GM23338 (cell line): Measurements from ENCODE around the gene SPDYA. TPM values are rescaled to one million over a fixed set of nuclear protein-coding genes. Genes with fewer than 3 reads are reported as not detected.
A peak's percentile ranks its signal among the peaks of the same experiment; 100 is the strongest.

ENCODE experiments used
- ATAC-seq: fragments of 200-7000 bp; cut with Tn5 transposase; 3 replicates; pipeline ENCODE4 v1.9.1; 2020
- DNase-seq: peaks from one replicate; pipeline ENCODE4 v3.0.0-alpha.2; 2015; ENCODE audit warnings: low spot score
- H2AFZ ChIP-seq: fragments of 200-600 bp; sonication (generic); 2 replicates; pipeline ENCODE4 v1.8.0; 2016; ENCODE audit warnings: antibody characterized with exemption, mild to moderate bottlenecking, moderate library complexity
- H3F3A ChIP-seq: fragments of 200-600 bp; sonication (generic); replicated peaks from 2 replicates; pipeline ENCODE4 v1.8.0; 2017; ENCODE audit warnings: antibody characterized with exemption, mixed run types, low read depth
- H3K27ac ChIP-seq: fragments of 200-600 bp; sonication (generic); 2 replicates; pipeline ENCODE4 v1.6.1; 2016; ENCODE audit warnings: low read depth
- H3K27me3 ChIP-seq: fragments of 200-600 bp; sonication (generic); 2 replicates; pipeline ENCODE4 v1.8.0; 2016; ENCODE audit warnings: mild to moderate bottlenecking, mixed run types, moderate library complexity; ENCODE audit not compliant: insufficient read depth
- H3K36me3 ChIP-seq: fragments of 200-600 bp; sonication (generic); 2 replicates; pipeline ENCODE4 v1.8.0; 2016; ENCODE audit warnings: mild to moderate bottlenecking; ENCODE audit not compliant: insufficient read depth
- H3K4me1 ChIP-seq: fragments of 200-600 bp; sonication (generic); 2 replicates; pipeline ENCODE4 v1.8.0; 2016; ENCODE audit warnings: mild to moderate bottlenecking, moderate library complexity; ENCODE audit not compliant: insufficient read depth
- H3K4me2 ChIP-seq: fragments of 200-600 bp; sonication (generic); 2 replicates; pipeline ENCODE4 v1.7.1; 2017; ENCODE audit warnings: mixed run types
- H3K4me3 ChIP-seq: fragments of 200-600 bp; sonication (generic); 2 replicates; pipeline ENCODE4 v1.6.1; 2016; ENCODE audit warnings: mixed run types
- H3K79me2 ChIP-seq: fragments of 200-600 bp; sonication (generic); replicated peaks from 2 replicates; pipeline ENCODE4 v1.8.0; 2017; ENCODE audit warnings: mild to moderate bottlenecking; ENCODE audit not compliant: insufficient read depth
- H3K9me2 ChIP-seq: fragments of 200-600 bp; sonication (generic); 2 replicates; pipeline ENCODE4 v1.8.0; 2017; ENCODE audit not compliant: insufficient read depth
- H4K20me1 ChIP-seq: fragments of 200-600 bp; sonication (generic); replicated peaks from 2 replicates; pipeline ENCODE4 v1.8.0; 2017; ENCODE audit warnings: mild to moderate bottlenecking; ENCODE audit not compliant: insufficient read depth
- H3K27ac Mint-ChIP-seq: 2 replicates; pipeline ENCODE4 v1.8.0; 2020; ENCODE audit warnings: inconsistent platforms, mild to moderate bottlenecking, moderate library complexity, mixed read lengths
- H3K27me3 Mint-ChIP-seq: 3 replicates; pipeline ENCODE4 v1.8.0; 2022; ENCODE audit warnings: low read depth, mild to moderate bottlenecking, moderate library complexity, mixed read lengths, inconsistent platforms; ENCODE audit not compliant: insufficient read depth, poor library complexity
- H3K36me3 Mint-ChIP-seq: 3 replicates; pipeline ENCODE4 v1.8.0; 2021; ENCODE audit warnings: low read depth, mild to moderate bottlenecking, inconsistent platforms, moderate library complexity, mixed read lengths
- H3K4me1 Mint-ChIP-seq: 3 replicates; pipeline ENCODE4 v1.8.0; 2020; ENCODE audit warnings: mild to moderate bottlenecking, inconsistent platforms, mixed read lengths
- H3K4me3 Mint-ChIP-seq: 3 replicates; pipeline ENCODE4 v1.8.0; 2021; ENCODE audit warnings: moderate library complexity, mild to moderate bottlenecking, inconsistent platforms, mixed read lengths
- H3K9me3 Mint-ChIP-seq: 3 replicates; pipeline ENCODE4 v1.8.0; 2020; ENCODE audit warnings: moderate library complexity, mild to moderate bottlenecking, inconsistent platforms, mixed read lengths
- CREB1 ChIP-seq: fragments of 250-450 bp; sonication (Bioruptor Pico); IDR thresholded peaks from 2 replicates; pipeline ENCODE4 v1.5.0; 2020; ENCODE audit warnings: low read depth, mild to moderate bottlenecking, moderate library complexity
- CTCF ChIP-seq, 2 experiments: fragments of 200-600 bp in 1 of 2; sonication (generic) in 1 of 2; conservative IDR thresholded peaks; 2 replicates each; pipeline versions ENCODE4 v1.5.1 to v1.6.1; 2016 to 2017; ENCODE audit warnings: antibody characterized with exemption in 2 of 2, low read depth in 2 of 2, mild to moderate bottlenecking in 2 of 2, moderate library complexity in 1 of 2
- ETS1 ChIP-seq: IDR thresholded peaks from 2 replicates; pipeline ENCODE4 v1.6.1; 2016; ENCODE audit warnings: antibody characterized with exemption
- EZH2 ChIP-seq: fragments of 200-600 bp; sonication (generic); IDR thresholded peaks from one replicate; pipeline ENCODE4 v1.8.0; 2017; ENCODE audit warnings: antibody characterized with exemption, mild to moderate bottlenecking, low read depth; ENCODE audit not compliant: unreplicated experiment
- EZH2phosphoT487 ChIP-seq: fragments of 200-600 bp; sonication (generic); IDR thresholded peaks from one replicate; pipeline ENCODE4 v1.8.1; 2018; ENCODE audit warnings: antibody characterized with exemption; ENCODE audit not compliant: unreplicated experiment
- JUNB ChIP-seq: IDR thresholded peaks from one replicate; pipeline ENCODE4 v1.6.1; 2016; ENCODE audit warnings: antibody characterized with exemption; ENCODE audit not compliant: unreplicated experiment
- NANOG ChIP-seq: IDR thresholded peaks from 2 replicates; pipeline ENCODE4 v1.6.1; 2016; ENCODE audit warnings: antibody characterized with exemption, borderline replicate concordance
- POLR2AphosphoS5 ChIP-seq: IDR thresholded peaks from 2 replicates; pipeline ENCODE4 v1.6.1; 2016; ENCODE audit warnings: antibody characterized with exemption, low read depth
- REST ChIP-seq: IDR thresholded peaks from one replicate; pipeline ENCODE4 v1.6.1; 2018; ENCODE audit warnings: antibody characterized with exemption; ENCODE audit not compliant: unreplicated experiment
- STAT1 ChIP-seq: IDR thresholded peaks from one replicate; pipeline ENCODE4 v1.6.1; 2016; ENCODE audit warnings: antibody characterized with exemption; ENCODE audit not compliant: unreplicated experiment
- ZNF114 ChIP-seq: fragments of 250-450 bp; sonication (Bioruptor Pico); IDR thresholded peaks from 2 replicates; pipeline ENCODE4 v1.5.0; 2020; ENCODE audit warnings: mild to moderate bottlenecking, moderate library complexity
- ZNF331 ChIP-seq: fragments of 250-450 bp; sonication (Bioruptor Pico); IDR thresholded peaks from 2 replicates; pipeline ENCODE4 v1.5.0; 2020; ENCODE audit warnings: low read depth, mild to moderate bottlenecking, moderate library complexity
- ZNF462 ChIP-seq: fragments of 250-450 bp; sonication (Bioruptor Pico); IDR thresholded peaks from 2 replicates; pipeline ENCODE4 v1.5.0; 2020; ENCODE audit warnings: mild to moderate bottlenecking, moderate library complexity
- polyA plus RNA-seq: library from polyadenylated mRNA; unstranded; fragments of >200 nt; fragmentation: Nextera tagmentation; extraction: Ambion mirVana; gene quantifications from 2 replicates; pipeline ENCODE4 v1.2.1, GENCODE V29; 2016
- total RNA-seq: library from RNA; depleted of rRNA; stranded (reverse); fragments of >200 nt; shearing (Covaris generic); gene quantifications from 2 replicates; pipeline ENCODE4 v1.2.3, GENCODE V29; 2014

Gene SPDYA
- total and polyA plus RNA-seq, 2 experiments from 2014 or later = 0.42 to 4.0 TPM

- Mint-ChIP-seq H3K4me3 (no peak overlapping the region), H3K9me3 (no peaks in the 10 kb centered on the region), H3K36me3 (peaks cover 5% of the 10 kb centered on the region; the same call in 1 of the 3 replicates), H3K27me3 (peaks cover 12% of the 10 kb centered on the region), H3K4me1 (peaks cover 8% of the 10 kb centered on the region), H3K27ac (no peak overlapping the region)
- Histone ChIP-seq H3K4me3 (no peak overlapping the region), H3K9me2 (no peaks in the 10 kb centered on the region), H3K4me2 (no peak overlapping the region), H3K27me3 (no peaks in the 10 kb centered on the region), H3F3A (no peaks in the 10 kb centered on the region), H3K36me3 (no peaks in the 10 kb centered on the region), H4K20me1 (peaks cover 3% of the 10 kb centered on the region; the same call in 1 of the 2 replicates), H2AFZ (peak overlapping the region; percentile 95), H3K4me1 (peaks cover 11% of the 10 kb centered on the region), H3K27ac (no peak overlapping the region), H3K79me2 (peaks cover 34% of the 10 kb centered on the region)
- ATAC-seq = no peak
- no peak for TF ChIP-seq CTCF (conservative IDR thresholded peaks at IDR 0.05; ENCODE audit: low read depth in 2 of 2)
- TF ChIP-seq ZNF462 (CRISPR knock-in tag) = no peak
- no peak for TF ChIP-seq JUNB
- no peak for TF ChIP-seq EZH2
- no peak for TF ChIP-seq REST
- TF ChIP-seq ETS1 = no peak
- no peak for TF ChIP-seq NANOG
- no peak for TF ChIP-seq POLR2AphosphoS5
- TF ChIP-seq ZNF331 (CRISPR knock-in tag) = no peak
- TF ChIP-seq STAT1 = no peak
- no peak for TF ChIP-seq EZH2phosphoT487
- TF ChIP-seq CREB1 (CRISPR knock-in tag) = no peak
- TF ChIP-seq ZNF114 (CRISPR knock-in tag) = no peak
- no peak for DNase-seq
Measured at GRCh38 chr2:28871620-28872019, 61.0 kb downstream of the SPDYA start.
